Gastroesophageal sphincter (tissue), 4 donors: ENCODE measurements around the gene FABP6. TPM values are rescaled to one million over a fixed set of nuclear protein-coding genes. Genes with fewer than 3 reads are reported as not detected.

Experiments used
- ATAC-seq: fragments of 150-250 bp; one replicate; pipeline ENCODE4 v1.9.1; 2016; ENCODE audit warnings: mild to moderate bottlenecking, moderate library complexity
- H3K27ac ChIP-seq, 4 donors: fragments of 200-600 bp; sonication (generic) in 3 of 4; 1 replicate in 3 of 4; 2 replicates in 1 of 4; pipeline ENCODE4 v1.5.1; 2016 to 2019
- H3K27me3 ChIP-seq: fragments of 200-600 bp; sonication (generic); one replicate; pipeline ENCODE4 v1.5.1; 2019
- H3K36me3 ChIP-seq, 2 donors: fragments of 200-600 bp; sonication (generic); one replicate each; pipeline ENCODE4 v1.5.1; 2019; ENCODE audit warnings: control low read depth in 1 of 2
- H3K4me1 ChIP-seq, 3 donors: fragments of 200-600 bp; sonication (generic); 1 replicate in 2 of 3; 2 replicates in 1 of 3; pipeline ENCODE4 v1.5.1; 2016 to 2019; ENCODE audit warnings: control low read depth in 2 of 3
- H3K4me3 ChIP-seq, 2 donors: fragments of 200-600 bp; sonication (generic); one replicate each; pipeline ENCODE4 v1.5.1; 2019; ENCODE audit warnings: mild to moderate bottlenecking in 1 of 2, moderate library complexity in 1 of 2
- H3K9me3 ChIP-seq, 3 donors: fragments of 200-600 bp; sonication (generic); one replicate each; pipeline ENCODE4 v1.5.1; 2017 to 2019; ENCODE audit warnings: control low read depth in 2 of 3
- CTCF ChIP-seq, 4 experiments: fragments of 200-600 bp in 2 of 4; fragments of 450-650 bp in 2 of 4; sonication (generic) in 1 of 4; IDR thresholded peaks; one replicate each; pipeline ENCODE4 v1.5.1; 2017 to 2019; ENCODE audit warnings: antibody characterized with exemption in 4 of 4, mild to moderate bottlenecking in 2 of 4, moderate library complexity in 2 of 4
- EP300 ChIP-seq: sonication (generic); formaldehyde crosslinking; IDR thresholded peaks from one replicate; pipeline ENCODE4 v1.6.1; 2017; ENCODE audit warnings: antibody characterized with exemption, mild to moderate bottlenecking
- POLR2A ChIP-seq, 2 donors: fragments of 450-650 bp; IDR thresholded peaks; one replicate each; pipeline ENCODE4 v1.6.1; 2017; ENCODE audit warnings: antibody characterized with exemption in 2 of 2, mild to moderate bottlenecking in 2 of 2, moderate library complexity in 1 of 2
- POLR2AphosphoS5 ChIP-seq: sonication (generic); formaldehyde crosslinking; IDR thresholded peaks from one replicate; pipeline ENCODE4 v1.6.1; 2017; ENCODE audit warnings: antibody characterized with exemption
- WGBS, 2 donors: methylation state at CpG; one replicate each; pipeline ENCODE4 v1.1.5; 2018; ENCODE audit warnings: low coverage in 1 of 2; 5-methylcytosine and 5-hydroxymethylcytosine counted together
- total RNA-seq, 4 donors: library from RNA; depleted of rRNA; stranded (reverse); fragments of >200 nt; gene quantifications; one replicate each; pipeline ENCODE4 v1.1.0, GENCODE V29; 2016

The FABP6 gene
- total RNA-seq: not detected

DNA sequence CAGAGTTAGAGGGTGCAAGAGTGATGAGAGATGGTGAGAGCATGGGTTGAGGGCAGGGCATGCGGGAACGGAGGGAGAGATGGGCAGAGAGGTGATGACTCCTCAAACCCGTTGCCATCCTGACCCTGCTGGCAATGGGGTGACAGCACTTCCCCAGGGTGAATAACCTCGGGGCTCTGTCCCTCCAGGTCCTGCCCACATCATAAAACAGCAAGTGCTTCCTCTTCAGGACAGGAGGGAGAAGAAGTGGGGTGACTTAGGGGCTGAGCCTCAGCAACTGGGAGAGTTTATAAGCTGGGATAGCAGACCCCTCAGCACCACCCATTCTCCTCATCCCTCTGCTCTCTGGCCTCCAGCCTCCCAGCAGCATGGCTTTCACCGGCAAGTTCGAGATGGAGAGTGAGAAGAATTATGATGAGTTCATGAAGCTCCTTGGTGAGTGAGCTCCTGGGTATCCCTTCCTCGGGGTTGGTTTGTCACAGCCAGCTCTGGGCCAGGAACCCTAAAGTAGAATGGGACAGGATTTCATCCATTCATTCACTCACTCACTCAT is at the start of gene FABP6:
Gene FABP6 (plus strand): TSS at position 317 of the 553 bp plus-strand sequence. CDS start 52 bp downstream, at position 369.
- Histone ChIP-seq H3K36me3 (no peaks in the 10 kb centered on the region), H3K9me3 (no peaks in the 10 kb centered on the region), H3K27me3 (no peaks in the 10 kb centered on the region), H3K4me3 (no peak within 1 kb of the TSS), H3K27ac (no peak within 1 kb of the TSS), H3K4me1 (no peaks in the 10 kb centered on the region)
- WGBS, 2 donors: 88 to 92% methylated on average over 1 to 2 of the region's 7 CpGs
- no peak for ATAC-seq
- TF ChIP-seq POLR2AphosphoS5: no peak
- no peak for TF ChIP-seq CTCF (IDR thresholded peaks at IDR 0.05)
- no peak for TF ChIP-seq EP300
- TF ChIP-seq POLR2A (IDR thresholded peaks at IDR 0.05): no peak

DNA sequence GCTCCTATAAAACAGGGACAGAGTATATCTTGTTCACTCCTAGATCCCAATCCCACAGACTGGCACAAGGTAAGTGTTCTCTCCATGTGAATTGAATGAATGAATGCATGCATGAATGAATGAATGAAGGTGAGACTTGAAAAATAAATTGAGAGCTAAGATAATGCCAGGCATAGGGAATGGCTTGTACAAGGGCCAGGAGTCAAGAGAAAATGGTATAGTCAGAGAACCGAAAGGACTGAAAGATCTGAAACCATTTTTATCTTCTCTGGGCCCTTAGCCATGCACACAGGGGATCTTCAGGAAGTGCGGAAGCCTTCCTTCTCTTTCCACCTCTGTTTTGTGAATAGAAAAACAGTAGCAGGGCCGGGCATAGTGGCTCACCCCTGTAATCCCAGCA is 48.4 kb upstream of the FABP6 start:
- peaks cover 0 to under 1% (median 0%) of the 10 kb centered on the region in 3 donors for H3K4me1 ChIP-seq
- no peak for ATAC-seq
- WGBS, 2 donors: 80 to 94% methylated on average over 3 of the region's 3 CpGs
- H3K27ac ChIP-seq: no peak overlapping the region
- H3K9me3 ChIP-seq: no peaks in the 10 kb centered on the region
- no peak overlapping the region for H3K4me3 ChIP-seq
- H3K27me3 ChIP-seq: no peaks in the 10 kb centered on the region
- TF ChIP-seq POLR2A (IDR thresholded peaks at IDR 0.05): no peak
- no peak for TF ChIP-seq CTCF (IDR thresholded peaks at IDR 0.05)
- TF ChIP-seq EP300: no peak
- no peak for TF ChIP-seq POLR2AphosphoS5
- H3K36me3 ChIP-seq: no peaks in the 10 kb centered on the region

DNA sequence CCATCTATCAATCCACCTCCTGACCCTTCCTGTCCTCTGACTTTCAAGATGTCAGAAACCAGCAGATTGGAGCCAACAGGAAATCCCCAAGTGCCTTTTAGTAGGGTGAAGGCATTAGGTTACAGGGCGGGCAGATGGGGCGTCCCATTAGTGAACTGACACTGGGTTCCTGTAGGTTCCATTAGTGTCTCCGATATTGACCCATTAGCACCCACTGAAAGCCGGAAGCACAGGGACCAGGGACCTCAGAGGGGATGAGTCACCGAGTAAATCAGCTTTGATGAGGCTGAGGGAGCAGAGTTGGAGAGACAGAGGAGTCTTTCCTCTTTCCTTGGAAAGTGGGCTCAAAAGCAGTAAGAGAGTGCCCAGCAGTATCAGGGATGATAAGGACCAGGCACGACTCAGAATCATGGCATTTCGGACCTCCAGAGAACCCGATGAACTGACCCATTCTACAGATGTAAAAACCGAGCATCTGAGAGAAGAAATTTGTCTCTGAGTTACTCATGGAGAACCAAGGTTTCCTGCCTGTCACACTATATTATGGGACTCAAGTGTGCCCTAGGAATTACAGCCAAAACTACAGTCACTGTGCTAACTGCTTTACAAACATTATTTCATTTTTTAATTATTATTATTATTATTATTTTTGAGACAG is 47.2 kb upstream of the FABP6 start:
- Histone ChIP-seq H3K27ac (no peak overlapping the region), H3K9me3 (no peaks in the 10 kb centered on the region), H3K36me3 (no peaks in the 10 kb centered on the region), H3K4me3 (no peak overlapping the region), H3K27me3 (no peaks in the 10 kb centered on the region), H3K4me1 (no peaks in the 10 kb centered on the region)
- TF ChIP-seq POLR2AphosphoS5 (no peak), CTCF (IDR thresholded peaks at IDR 0.05) (no peak)
- 65 to 94% methylated on average over 8 of the region's 9 CpGs for WGBS, 2 donors
- ATAC-seq: no peak

- Histone ChIP-seq H3K4me3 (no peak overlapping the region), H3K27ac (no peak overlapping the region), H3K36me3 (no peaks in the 10 kb centered on the region), H3K4me1 (peaks cover 0 to 3% (median 0%) of the 10 kb centered on the region in 3 donors), H3K9me3 (no peaks in the 10 kb centered on the region), H3K27me3 (no peaks in the 10 kb centered on the region)
- TF ChIP-seq CTCF (IDR thresholded peaks at IDR 0.05): no peak
- TF ChIP-seq EP300: no peak
- no peak for TF ChIP-seq POLR2A (IDR thresholded peaks at IDR 0.05)
- TF ChIP-seq POLR2AphosphoS5: no peak
- no peak for ATAC-seq
- 21 to 61% methylated on average over 2 of the region's 2 CpGs for WGBS, 2 donors
Observed at GRCh38 chr5:160183075-160183474, 46.2 kb upstream of the FABP6 start.
